Body of pancreas (tissue), 4 donors: ENCODE results near the gene ADAMTS3.

ENCODE experiments used
- POLR2A ChIP-seq, 3 donors: fragments of 450-650 bp; IDR thresholded peaks; one replicate each; pipeline ENCODE4 v1.6.1; 2016; ENCODE audit warnings: antibody characterized with exemption in 3 of 3, mild to moderate bottlenecking in 2 of 3
- TF ChIP-seq, protein P1 (sequence below), 7 experiments: fragments of 450-650 bp in 4 of 7; fragments of 200-600 bp in 3 of 7; sonication (generic) in 3 of 7; IDR thresholded peaks; one replicate each; pipeline ENCODE4 v1.5.1; 2016 to 2019; ENCODE audit warnings: antibody characterized with exemption in 7 of 7

DNA sequence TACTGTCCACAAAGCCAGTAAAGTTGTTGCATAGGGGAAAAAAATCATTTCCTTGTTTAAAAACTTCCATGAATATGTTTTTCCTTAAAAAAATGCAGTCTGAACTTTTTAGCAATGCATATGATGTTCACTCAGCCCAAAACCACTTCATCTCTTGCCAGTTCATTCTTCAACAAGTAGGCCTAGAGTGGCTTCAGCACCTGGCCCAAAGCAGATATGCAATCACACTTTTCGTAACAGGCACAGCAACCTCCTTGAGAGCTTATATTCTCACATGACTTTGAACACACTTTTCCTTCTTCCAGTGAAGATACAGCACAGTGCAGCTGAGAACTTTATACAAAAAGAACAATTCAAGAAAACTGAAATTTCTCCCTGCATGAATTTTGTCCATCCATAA lies 128.6 kb downstream of the ADAMTS3 start:
- TF ChIP-seq, protein P1, sequence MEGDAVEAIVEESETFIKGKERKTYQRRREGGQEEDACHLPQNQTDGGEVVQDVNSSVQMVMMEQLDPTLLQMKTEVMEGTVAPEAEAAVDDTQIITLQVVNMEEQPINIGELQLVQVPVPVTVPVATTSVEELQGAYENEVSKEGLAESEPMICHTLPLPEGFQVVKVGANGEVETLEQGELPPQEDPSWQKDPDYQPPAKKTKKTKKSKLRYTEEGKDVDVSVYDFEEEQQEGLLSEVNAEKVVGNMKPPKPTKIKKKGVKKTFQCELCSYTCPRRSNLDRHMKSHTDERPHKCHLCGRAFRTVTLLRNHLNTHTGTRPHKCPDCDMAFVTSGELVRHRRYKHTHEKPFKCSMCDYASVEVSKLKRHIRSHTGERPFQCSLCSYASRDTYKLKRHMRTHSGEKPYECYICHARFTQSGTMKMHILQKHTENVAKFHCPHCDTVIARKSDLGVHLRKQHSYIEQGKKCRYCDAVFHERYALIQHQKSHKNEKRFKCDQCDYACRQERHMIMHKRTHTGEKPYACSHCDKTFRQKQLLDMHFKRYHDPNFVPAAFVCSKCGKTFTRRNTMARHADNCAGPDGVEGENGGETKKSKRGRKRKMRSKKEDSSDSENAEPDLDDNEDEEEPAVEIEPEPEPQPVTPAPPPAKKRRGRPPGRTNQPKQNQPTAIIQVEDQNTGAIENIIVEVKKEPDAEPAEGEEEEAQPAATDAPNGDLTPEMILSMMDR (IDR thresholded peaks at IDR 0.05) = no peak
- TF ChIP-seq POLR2A (IDR thresholded peaks at IDR 0.05) = no peak
